Neural cell (in vitro differentiated cells): ENCODE results near the gene TAF6. TPM values are rescaled to one million over a fixed set of nuclear protein-coding genes. Genes with fewer than 3 reads are reported as not detected.

Source experiments
- H2AFZ ChIP-seq: fragments of 200-600, 300-800 bp; sonication (generic), shearing (Covaris generic); 2 replicates; pipeline ENCODE4 v1.6.0; 2014; ENCODE audit warnings: low read depth, mild to moderate bottlenecking, antibody characterized with exemption, low read length, moderate library complexity
- H3F3A ChIP-seq: fragments of 200-600 bp; shearing (Covaris generic); 2 replicates; pipeline ENCODE4 v1.6.1; 2016; ENCODE audit warnings: mild to moderate bottlenecking, moderate library complexity, mixed read lengths, antibody characterized with exemption, low read length; ENCODE audit not compliant: insufficient read depth, poor library complexity, severe bottlenecking
- H3K27ac ChIP-seq: fragments of 200-600, 300-800 bp; sonication (generic), shearing (Covaris generic); 2 replicates; pipeline ENCODE4 v1.5.1; 2014; ENCODE audit warnings: mild to moderate bottlenecking, low read length, moderate library complexity
- H3K27me3 ChIP-seq: fragments of 300-800, 200-600 bp; sonication (generic), shearing (Covaris generic); 2 replicates; pipeline ENCODE4 v1.6.0; 2014; ENCODE audit warnings: mild to moderate bottlenecking, low read depth, low read length, moderate library complexity; ENCODE audit not compliant: insufficient read depth
- H3K36me3 ChIP-seq: fragments of 300-800, 200-600 bp; sonication (generic), shearing (Covaris generic); 2 replicates; pipeline ENCODE4 v1.5.1; 2014; ENCODE audit warnings: mild to moderate bottlenecking, antibody characterized with exemption, low read length, moderate library complexity; ENCODE audit not compliant: insufficient read depth
- H3K4me2 ChIP-seq: fragments of 300-800, 200-600 bp; sonication (generic), shearing (Covaris generic); 2 replicates; pipeline ENCODE4 v1.6.0; 2014; ENCODE audit warnings: mild to moderate bottlenecking, low read length
- H3K4me3 ChIP-seq: fragments of 300-800, 200-600 bp; sonication (generic), shearing (Covaris generic); 2 replicates; pipeline ENCODE4 v1.5.1; 2014; ENCODE audit warnings: mild to moderate bottlenecking, low read length, moderate library complexity
- H3K79me2 ChIP-seq: fragments of 200-600 bp; shearing (Covaris generic); replicated peaks from 2 replicates; pipeline ENCODE4 v1.6.0; 2014; ENCODE audit warnings: mild to moderate bottlenecking, low read length, moderate library complexity; ENCODE audit not compliant: insufficient read depth
- H3K9ac ChIP-seq: fragments of 300-800, 200-600 bp; sonication (generic), shearing (Covaris generic); 2 replicates; pipeline ENCODE4 v1.6.1; 2016; ENCODE audit warnings: mild to moderate bottlenecking, low read length, mixed read lengths
- H3K9me2 ChIP-seq: fragments of 200-600 bp; shearing (Covaris generic); 2 replicates; pipeline ENCODE4 v1.6.1; 2016; ENCODE audit warnings: mild to moderate bottlenecking, low read length, mixed read lengths; ENCODE audit not compliant: insufficient read depth
- H3K9me3 ChIP-seq: fragments of 200-600, 300-800 bp; sonication (generic), shearing (Covaris generic); 2 replicates; pipeline ENCODE4 v1.6.1; 2016; ENCODE audit warnings: mild to moderate bottlenecking, mixed run types, low read length, moderate library complexity, mixed read lengths
- H4K20me1 ChIP-seq: fragments of 200-600 bp; shearing (Covaris generic); 2 replicates; pipeline ENCODE4 v1.6.1; 2016; ENCODE audit warnings: mild to moderate bottlenecking, mixed run types; ENCODE audit not compliant: insufficient read depth
- EP300 ChIP-seq: fragments of 450-650 bp; conservative IDR thresholded peaks from 2 replicates; pipeline ENCODE4 v1.6.1; 2014; ENCODE audit warnings: antibody characterized with exemption, mild to moderate bottlenecking, moderate library complexity; ENCODE audit not compliant: poor library complexity, severe bottlenecking
- EZH2 ChIP-seq: fragments of 200-600, 300-800 bp; shearing (Covaris generic), sonication (generic); IDR thresholded peaks from 2 replicates; pipeline ENCODE4 v1.6.1; 2014; ENCODE audit warnings: antibody characterized with exemption, low read length, borderline replicate concordance, mild to moderate bottlenecking; ENCODE audit not compliant: insufficient read depth, poor library complexity, severe bottlenecking
- MXI1 ChIP-seq: fragments of 450-650 bp; conservative IDR thresholded peaks from 2 replicates; pipeline ENCODE4 v1.6.1; 2014; ENCODE audit warnings: antibody characterized with exemption, mild to moderate bottlenecking; ENCODE audit not compliant: poor library complexity, severe bottlenecking
- POLR2AphosphoS5 ChIP-seq: IDR thresholded peaks from 2 replicates; pipeline ENCODE4 v1.6.1; 2012
- RAD21 ChIP-seq: fragments of 450-650 bp; conservative IDR thresholded peaks from 2 replicates; pipeline ENCODE4 v1.6.1; 2014; ENCODE audit warnings: antibody characterized with exemption, mild to moderate bottlenecking, moderate library complexity
- SMC3 ChIP-seq: fragments of 450-650 bp; conservative IDR thresholded peaks from 2 replicates; pipeline ENCODE4 v1.6.1; 2014; ENCODE audit warnings: antibody characterized with exemption, mild to moderate bottlenecking, moderate library complexity; ENCODE audit not compliant: poor library complexity
- TAF1 ChIP-seq: IDR thresholded peaks from 2 replicates; pipeline ENCODE4 v1.6.1; 2012; ENCODE audit warnings: low read depth
- polyA plus RNA-seq: library from polyadenylated mRNA; depleted of rRNA; stranded (reverse); fragments of >200 nt; gene quantifications from 2 replicates; pipeline ENCODE4 v1.2.3, GENCODE V29; 2014
- TF ChIP-seq, protein P1 (sequence below): fragments of 450-650 bp; IDR thresholded peaks from 2 replicates; pipeline ENCODE4 v1.5.1; 2014; ENCODE audit warnings: antibody characterized with exemption, mild to moderate bottlenecking, moderate library complexity; ENCODE audit not compliant: poor library complexity, severe bottlenecking
- TF ChIP-seq, protein P2 (sequence below): IDR thresholded peaks from 2 replicates; pipeline ENCODE4 v1.6.1; 2012; ENCODE audit warnings: borderline replicate concordance

Gene TAF6
- polyA plus RNA-seq, 1 donor from 2014 or later: 23.4 TPM

DNA sequence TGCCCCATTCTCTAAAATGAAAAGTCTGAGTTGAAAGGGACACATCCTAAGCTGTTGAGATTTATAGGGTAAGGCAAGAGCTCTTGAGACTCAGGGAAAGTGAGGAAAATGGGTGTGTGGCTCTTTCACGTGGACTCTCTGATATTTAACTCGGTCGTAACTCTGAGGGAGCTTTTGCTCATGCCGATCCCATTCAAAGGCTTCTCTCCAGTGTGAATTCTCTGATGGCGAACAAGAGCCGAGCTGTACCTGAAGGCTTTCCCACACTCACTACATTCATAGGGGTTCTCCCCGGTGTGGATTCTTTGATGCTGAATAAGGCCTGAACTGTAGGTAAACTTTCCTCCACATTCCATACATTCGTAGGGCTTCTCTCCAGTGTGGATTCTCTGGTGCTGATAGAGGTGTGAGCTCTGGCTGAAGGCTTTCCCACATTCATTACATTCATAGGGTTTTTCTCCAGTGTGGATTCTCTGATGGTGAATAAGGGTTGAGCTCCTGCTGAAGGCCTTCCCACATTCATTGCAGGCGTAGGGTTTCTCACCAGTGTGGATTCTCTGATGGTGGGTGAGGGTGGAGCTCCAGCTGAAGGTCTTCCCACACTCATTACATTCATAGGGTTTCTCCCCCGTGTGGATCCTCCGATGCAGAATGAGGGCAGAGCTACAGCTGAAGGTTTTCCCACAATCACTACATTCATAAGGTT lies 48.0 kb downstream of the TAF6 start:
- Histone ChIP-seq H3K9ac (no peak overlapping the region), H3K9me3 (peaks cover 12% of the 10 kb centered on the region), H3K4me3 (no peak overlapping the region)

DNA sequence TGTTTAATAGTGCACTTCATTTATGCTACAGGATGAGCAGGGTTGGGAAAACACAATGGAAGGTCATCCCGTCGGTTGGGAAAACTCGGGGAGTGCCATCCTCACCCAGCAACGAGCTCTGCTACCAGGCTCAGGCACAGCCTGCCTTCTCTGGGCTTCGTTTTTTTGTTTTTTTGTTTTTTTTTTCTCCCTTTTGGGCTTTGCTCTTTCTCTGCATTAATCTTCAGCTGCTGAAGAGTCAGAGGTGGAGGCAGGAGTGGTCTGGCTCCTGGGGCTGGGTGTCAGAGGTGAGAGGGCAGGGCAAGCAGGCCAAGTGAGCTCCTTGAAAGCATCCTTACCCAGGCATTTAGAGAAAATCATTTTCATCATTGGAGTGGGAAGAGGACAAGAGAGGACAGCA lies 49.2 kb downstream of the TAF6 start:
- Histone ChIP-seq H3K4me3 (no peak overlapping the region), H3K36me3 (peaks cover 33% of the 10 kb centered on the region), H3K27ac (no peak overlapping the region), H4K20me1 (no peaks in the 10 kb centered on the region), H3F3A (no peaks in the 10 kb centered on the region), H3K9me3 (peaks cover 12% of the 10 kb centered on the region), H3K4me2 (no peak overlapping the region), H2AFZ (no peak overlapping the region), H3K79me2 (peaks cover 3% of the 10 kb centered on the region), H3K27me3 (no peaks in the 10 kb centered on the region), H3K9me2 (no peaks in the 10 kb centered on the region), H3K9ac (no peak overlapping the region)
- TF ChIP-seq POLR2AphosphoS5 (no peak), SMC3 (no peak), MXI1 (no peak), TAF1 (no peak), EZH2 (no peak), RAD21 (no peak), EP300 (no peak)
- TF ChIP-seq, protein P1, sequence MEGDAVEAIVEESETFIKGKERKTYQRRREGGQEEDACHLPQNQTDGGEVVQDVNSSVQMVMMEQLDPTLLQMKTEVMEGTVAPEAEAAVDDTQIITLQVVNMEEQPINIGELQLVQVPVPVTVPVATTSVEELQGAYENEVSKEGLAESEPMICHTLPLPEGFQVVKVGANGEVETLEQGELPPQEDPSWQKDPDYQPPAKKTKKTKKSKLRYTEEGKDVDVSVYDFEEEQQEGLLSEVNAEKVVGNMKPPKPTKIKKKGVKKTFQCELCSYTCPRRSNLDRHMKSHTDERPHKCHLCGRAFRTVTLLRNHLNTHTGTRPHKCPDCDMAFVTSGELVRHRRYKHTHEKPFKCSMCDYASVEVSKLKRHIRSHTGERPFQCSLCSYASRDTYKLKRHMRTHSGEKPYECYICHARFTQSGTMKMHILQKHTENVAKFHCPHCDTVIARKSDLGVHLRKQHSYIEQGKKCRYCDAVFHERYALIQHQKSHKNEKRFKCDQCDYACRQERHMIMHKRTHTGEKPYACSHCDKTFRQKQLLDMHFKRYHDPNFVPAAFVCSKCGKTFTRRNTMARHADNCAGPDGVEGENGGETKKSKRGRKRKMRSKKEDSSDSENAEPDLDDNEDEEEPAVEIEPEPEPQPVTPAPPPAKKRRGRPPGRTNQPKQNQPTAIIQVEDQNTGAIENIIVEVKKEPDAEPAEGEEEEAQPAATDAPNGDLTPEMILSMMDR: no peak
- TF ChIP-seq, protein P2, sequence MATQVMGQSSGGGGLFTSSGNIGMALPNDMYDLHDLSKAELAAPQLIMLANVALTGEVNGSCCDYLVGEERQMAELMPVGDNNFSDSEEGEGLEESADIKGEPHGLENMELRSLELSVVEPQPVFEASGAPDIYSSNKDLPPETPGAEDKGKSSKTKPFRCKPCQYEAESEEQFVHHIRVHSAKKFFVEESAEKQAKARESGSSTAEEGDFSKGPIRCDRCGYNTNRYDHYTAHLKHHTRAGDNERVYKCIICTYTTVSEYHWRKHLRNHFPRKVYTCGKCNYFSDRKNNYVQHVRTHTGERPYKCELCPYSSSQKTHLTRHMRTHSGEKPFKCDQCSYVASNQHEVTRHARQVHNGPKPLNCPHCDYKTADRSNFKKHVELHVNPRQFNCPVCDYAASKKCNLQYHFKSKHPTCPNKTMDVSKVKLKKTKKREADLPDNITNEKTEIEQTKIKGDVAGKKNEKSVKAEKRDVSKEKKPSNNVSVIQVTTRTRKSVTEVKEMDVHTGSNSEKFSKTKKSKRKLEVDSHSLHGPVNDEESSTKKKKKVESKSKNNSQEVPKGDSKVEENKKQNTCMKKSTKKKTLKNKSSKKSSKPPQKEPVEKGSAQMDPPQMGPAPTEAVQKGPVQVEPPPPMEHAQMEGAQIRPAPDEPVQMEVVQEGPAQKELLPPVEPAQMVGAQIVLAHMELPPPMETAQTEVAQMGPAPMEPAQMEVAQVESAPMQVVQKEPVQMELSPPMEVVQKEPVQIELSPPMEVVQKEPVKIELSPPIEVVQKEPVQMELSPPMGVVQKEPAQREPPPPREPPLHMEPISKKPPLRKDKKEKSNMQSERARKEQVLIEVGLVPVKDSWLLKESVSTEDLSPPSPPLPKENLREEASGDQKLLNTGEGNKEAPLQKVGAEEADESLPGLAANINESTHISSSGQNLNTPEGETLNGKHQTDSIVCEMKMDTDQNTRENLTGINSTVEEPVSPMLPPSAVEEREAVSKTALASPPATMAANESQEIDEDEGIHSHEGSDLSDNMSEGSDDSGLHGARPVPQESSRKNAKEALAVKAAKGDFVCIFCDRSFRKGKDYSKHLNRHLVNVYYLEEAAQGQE: no peak

More for the DNA sequence above, 48.0 kb downstream of the TAF6 start:
- H3K27ac ChIP-seq: no peak overlapping the region
- H3K4me2 ChIP-seq: no peak overlapping the region
- no peak for TF ChIP-seq MXI1
- TF ChIP-seq TAF1: no peak
- no peak for TF ChIP-seq EP300
- TF ChIP-seq, protein P2: no peak
- no peak for TF ChIP-seq SMC3
- no peak for TF ChIP-seq EZH2
- TF ChIP-seq, protein P1: no peak
- TF ChIP-seq RAD21: no peak
- no peak for TF ChIP-seq POLR2AphosphoS5
- no peaks in the 10 kb centered on the region for H4K20me1 ChIP-seq
- peaks cover 3% of the 10 kb centered on the region for H3K79me2 ChIP-seq
- H2AFZ ChIP-seq: no peak overlapping the region
- H3K9me2 ChIP-seq: no peaks in the 10 kb centered on the region
- no peaks in the 10 kb centered on the region for H3K27me3 ChIP-seq
- peaks cover 36% of the 10 kb centered on the region for H3K36me3 ChIP-seq
- no peaks in the 10 kb centered on the region for H3F3A ChIP-seq
